K562 (cell line): Measurements from ENCODE around the gene CHAF1A. TPM values are rescaled to one million over a fixed set of nuclear protein-coding genes. Genes with fewer than 3 reads are reported as not detected.

Experiments used
- CHD4 ChIP-seq: fragments of 200-600 bp; sonication (generic); IDR thresholded peaks from 3 replicates; pipeline ENCODE4 v1.6.1; 2012; ENCODE audit warnings: low read depth, mild to moderate bottlenecking, mixed read lengths, low read length, inconsistent platforms; ENCODE audit not compliant: insufficient read depth, insufficient replicate concordance, poor library complexity, severe bottlenecking
- EGR1 ChIP-seq: fragments of 450-650 bp; conservative IDR thresholded peaks from 2 replicates; pipeline ENCODE4 v1.6.1; 2017; ENCODE audit warnings: mild to moderate bottlenecking
- ESRRB ChIP-seq: fragments of 250-450 bp; sonication (Bioruptor Pico); IDR thresholded peaks from 2 replicates; pipeline ENCODE4 v1.5.0; 2020; ENCODE audit warnings: mild to moderate bottlenecking, moderate library complexity, borderline replicate concordance
- HCFC1 ChIP-seq: IDR thresholded peaks from 2 replicates; pipeline ENCODE4 v1.6.1; 2012; ENCODE audit warnings: low read depth, low read length, improper control_type of control experiment
- MECOM ChIP-seq: fragments of 250-450 bp; sonication (Bioruptor Pico); IDR thresholded peaks from 2 replicates; pipeline ENCODE4 v1.8.0; 2022; ENCODE audit warnings: inconsistent platforms
- PHB2 ChIP-seq: fragments of 450-650 bp; IDR thresholded peaks from 2 replicates; pipeline ENCODE4 v1.6.1; 2017; ENCODE audit warnings: low read depth
- SMAD1 ChIP-seq: fragments of 150-350 bp; IDR thresholded peaks from 2 replicates; pipeline ENCODE4 v1.6.1; 2014; ENCODE audit warnings: low read length, low read depth; ENCODE audit not compliant: partially characterized antibody
- ZFP36 ChIP-seq: fragments of 150-350 bp; IDR thresholded peaks from 2 replicates; pipeline ENCODE4 v1.6.1; 2018; ENCODE audit warnings: low read length, low read depth; ENCODE audit not compliant: partially characterized antibody
- ZNF133 ChIP-seq: fragments of 250-450 bp; sonication (Bioruptor Pico); IDR thresholded peaks from 2 replicates; pipeline ENCODE4 v1.4.0; 2020; ENCODE audit warnings: mild to moderate bottlenecking
- ZNF23 ChIP-seq: fragments of 250-450 bp; sonication (Bioruptor Pico); IDR thresholded peaks from 2 replicates; pipeline ENCODE4 v1.4.0; 2020; ENCODE audit warnings: mild to moderate bottlenecking
- ZNF3 ChIP-seq: fragments of 250-450 bp; sonication (Bioruptor Pico); IDR thresholded peaks from 2 replicates; pipeline ENCODE4 v1.5.0; 2021; ENCODE audit warnings: mild to moderate bottlenecking, moderate library complexity
- polyA plus RNA-seq, 8 experiments: library from polyadenylated mRNA; depleted of rRNA in 4 of 8; stranded (reverse) in 5 of 8; unstranded in 3 of 8; fragments of >200 nt; fragmentation: Nextera tagmentation in 2 of 8; fragmentation: Illumina TruSeq in 1 of 8; extraction: Ambion mirVana in 2 of 8; extraction: Trizol in 1 of 8; gene quantifications; 2 replicates each; pipeline versions ENCODE4 v1.2.1 to v1.2.3, GENCODE V29; 2011 to 2014; ENCODE audit warnings: inconsistent platforms in 1 of 8, missing spikeins in 1 of 8
- total RNA-seq, 7 experiments: library from RNA; depleted of rRNA in 6 of 7; stranded (reverse); fragments of >200 nt in 6 of 7; fragmentation: Illumina TruSeq in 2 of 7; extraction: Trizol in 2 of 7; gene quantifications; 2 replicates each; pipeline versions ENCODE4 v1.2.1 to v1.2.3, GENCODE V29; 2011 to 2021; ENCODE audit warnings: low replicate concordance in 1 of 7
- TF ChIP-seq, protein P1 (sequence below): sonication (generic); formaldehyde crosslinking; IDR thresholded peaks from 2 replicates; pipeline ENCODE4 v1.8.0; 2022; ENCODE audit warnings: mild to moderate bottlenecking, missing genetic modification reagents, borderline replicate concordance
- TF ChIP-seq, protein P2 (sequence below): fragments of 200-800 bp; sonication (Bioruptor generic); IDR thresholded peaks from 2 replicates; pipeline ENCODE4 v1.6.1; 2017; ENCODE audit warnings: missing genetic modification characterization, missing compliant biosample characterization
- TF ChIP-seq, protein P3 (sequence below): fragments of 450-650 bp; IDR thresholded peaks from 2 replicates; pipeline ENCODE4 v1.6.1; 2017; ENCODE audit warnings: antibody characterized with exemption, mild to moderate bottlenecking
- TF ChIP-seq, protein P4 (sequence below): IDR thresholded peaks from 2 replicates; pipeline ENCODE4 v1.6.1; 2011; ENCODE audit warnings: borderline replicate concordance, low read depth, mild to moderate bottlenecking, moderate library complexity, low read length; ENCODE audit not compliant: insufficient read depth, poor library complexity, severe bottlenecking
- TF ChIP-seq, protein P5 (sequence below): fragments of 250-450 bp; sonication (Bioruptor Pico); IDR thresholded peaks from 2 replicates; pipeline ENCODE4 v1.8.0; 2021; ENCODE audit warnings: borderline replicate concordance, mild to moderate bottlenecking, moderate library complexity; ENCODE audit not compliant: poor library complexity, severe bottlenecking

Gene CHAF1A
- total and polyA plus RNA-seq, 9 of the 15 experiments (the other 6 are each of a cell fraction or from before 2014, with no cell fraction given) = 1.6 to 86.9 (median 45.2) TPM

DNA sequence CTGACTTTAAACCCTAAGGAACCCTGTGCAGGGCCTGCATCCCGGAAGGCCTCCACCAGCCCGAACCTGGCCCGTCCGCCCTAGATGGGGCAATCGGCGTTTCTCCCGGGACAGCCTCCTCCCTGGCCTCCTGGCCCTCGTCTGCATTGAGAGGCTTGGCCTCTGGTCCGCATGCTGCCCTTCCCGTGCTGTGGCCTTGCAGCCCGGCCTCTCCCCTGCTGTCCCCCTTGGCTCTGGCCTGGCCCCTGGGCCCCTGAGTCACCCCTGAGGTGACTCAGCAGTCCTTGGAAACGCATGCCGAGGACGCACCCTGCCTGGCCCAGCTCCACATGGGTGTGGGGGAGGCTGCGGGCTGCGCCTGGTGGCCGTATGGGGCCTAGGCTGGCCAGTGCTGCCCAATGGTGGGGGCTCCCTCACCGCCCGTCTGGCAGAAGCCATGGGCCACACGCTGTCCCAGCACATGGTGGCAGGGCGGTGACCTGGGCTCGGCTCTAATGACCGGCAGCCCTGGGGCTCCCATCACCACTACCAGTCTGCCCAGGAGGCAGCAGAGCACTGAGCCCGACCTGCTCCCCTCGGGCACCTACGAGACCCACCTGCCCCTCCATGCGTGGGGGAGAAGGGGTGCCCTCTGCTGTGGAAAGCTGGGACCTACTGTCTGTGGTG is 27.8 kb upstream of the CHAF1A start (continued):
- TF ChIP-seq, protein P1, sequence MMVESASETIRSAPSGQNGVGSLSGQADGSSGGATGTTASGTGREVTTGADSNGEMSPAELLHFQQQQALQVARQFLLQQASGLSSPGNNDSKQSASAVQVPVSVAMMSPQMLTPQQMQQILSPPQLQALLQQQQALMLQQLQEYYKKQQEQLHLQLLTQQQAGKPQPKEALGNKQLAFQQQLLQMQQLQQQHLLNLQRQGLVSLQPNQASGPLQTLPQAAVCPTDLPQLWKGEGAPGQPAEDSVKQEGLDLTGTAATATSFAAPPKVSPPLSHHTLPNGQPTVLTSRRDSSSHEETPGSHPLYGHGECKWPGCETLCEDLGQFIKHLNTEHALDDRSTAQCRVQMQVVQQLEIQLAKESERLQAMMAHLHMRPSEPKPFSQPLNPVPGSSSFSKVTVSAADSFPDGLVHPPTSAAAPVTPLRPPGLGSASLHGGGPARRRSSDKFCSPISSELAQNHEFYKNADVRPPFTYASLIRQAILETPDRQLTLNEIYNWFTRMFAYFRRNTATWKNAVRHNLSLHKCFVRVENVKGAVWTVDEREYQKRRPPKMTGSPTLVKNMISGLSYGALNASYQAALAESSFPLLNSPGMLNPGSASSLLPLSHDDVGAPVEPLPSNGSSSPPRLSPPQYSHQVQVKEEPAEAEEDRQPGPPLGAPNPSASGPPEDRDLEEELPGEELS (CRISPR knock-in tag) = peak; percentile 97; the same call in 1 of the 2 replicates
- peak; percentile 33 for TF ChIP-seq ZFP36
- peak; percentile 17 for TF ChIP-seq SMAD1
- TF ChIP-seq ESRRB (CRISPR knock-in tag) = no peak
- no peak for TF ChIP-seq ZNF3
- TF ChIP-seq ZNF23 = 0 out of 2 replicates have a peak, but pooled peaks have one; percentile 17
- peak; percentile 63; the same call in 1 of the 2 replicates for TF ChIP-seq MECOM (CRISPR knock-in tag)
- TF ChIP-seq CHD4 = no peak
- TF ChIP-seq PHB2 = no peak
- TF ChIP-seq, protein P2, sequence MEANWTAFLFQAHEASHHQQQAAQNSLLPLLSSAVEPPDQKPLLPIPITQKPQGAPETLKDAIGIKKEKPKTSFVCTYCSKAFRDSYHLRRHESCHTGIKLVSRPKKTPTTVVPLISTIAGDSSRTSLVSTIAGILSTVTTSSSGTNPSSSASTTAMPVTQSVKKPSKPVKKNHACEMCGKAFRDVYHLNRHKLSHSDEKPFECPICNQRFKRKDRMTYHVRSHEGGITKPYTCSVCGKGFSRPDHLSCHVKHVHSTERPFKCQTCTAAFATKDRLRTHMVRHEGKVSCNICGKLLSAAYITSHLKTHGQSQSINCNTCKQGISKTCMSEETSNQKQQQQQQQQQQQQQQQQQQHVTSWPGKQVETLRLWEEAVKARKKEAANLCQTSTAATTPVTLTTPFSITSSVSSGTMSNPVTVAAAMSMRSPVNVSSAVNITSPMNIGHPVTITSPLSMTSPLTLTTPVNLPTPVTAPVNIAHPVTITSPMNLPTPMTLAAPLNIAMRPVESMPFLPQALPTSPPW (CRISPR knock-in tag) = peak; percentile 88
- TF ChIP-seq ZNF133 (CRISPR knock-in tag) = no peak
- TF ChIP-seq, protein P3, sequence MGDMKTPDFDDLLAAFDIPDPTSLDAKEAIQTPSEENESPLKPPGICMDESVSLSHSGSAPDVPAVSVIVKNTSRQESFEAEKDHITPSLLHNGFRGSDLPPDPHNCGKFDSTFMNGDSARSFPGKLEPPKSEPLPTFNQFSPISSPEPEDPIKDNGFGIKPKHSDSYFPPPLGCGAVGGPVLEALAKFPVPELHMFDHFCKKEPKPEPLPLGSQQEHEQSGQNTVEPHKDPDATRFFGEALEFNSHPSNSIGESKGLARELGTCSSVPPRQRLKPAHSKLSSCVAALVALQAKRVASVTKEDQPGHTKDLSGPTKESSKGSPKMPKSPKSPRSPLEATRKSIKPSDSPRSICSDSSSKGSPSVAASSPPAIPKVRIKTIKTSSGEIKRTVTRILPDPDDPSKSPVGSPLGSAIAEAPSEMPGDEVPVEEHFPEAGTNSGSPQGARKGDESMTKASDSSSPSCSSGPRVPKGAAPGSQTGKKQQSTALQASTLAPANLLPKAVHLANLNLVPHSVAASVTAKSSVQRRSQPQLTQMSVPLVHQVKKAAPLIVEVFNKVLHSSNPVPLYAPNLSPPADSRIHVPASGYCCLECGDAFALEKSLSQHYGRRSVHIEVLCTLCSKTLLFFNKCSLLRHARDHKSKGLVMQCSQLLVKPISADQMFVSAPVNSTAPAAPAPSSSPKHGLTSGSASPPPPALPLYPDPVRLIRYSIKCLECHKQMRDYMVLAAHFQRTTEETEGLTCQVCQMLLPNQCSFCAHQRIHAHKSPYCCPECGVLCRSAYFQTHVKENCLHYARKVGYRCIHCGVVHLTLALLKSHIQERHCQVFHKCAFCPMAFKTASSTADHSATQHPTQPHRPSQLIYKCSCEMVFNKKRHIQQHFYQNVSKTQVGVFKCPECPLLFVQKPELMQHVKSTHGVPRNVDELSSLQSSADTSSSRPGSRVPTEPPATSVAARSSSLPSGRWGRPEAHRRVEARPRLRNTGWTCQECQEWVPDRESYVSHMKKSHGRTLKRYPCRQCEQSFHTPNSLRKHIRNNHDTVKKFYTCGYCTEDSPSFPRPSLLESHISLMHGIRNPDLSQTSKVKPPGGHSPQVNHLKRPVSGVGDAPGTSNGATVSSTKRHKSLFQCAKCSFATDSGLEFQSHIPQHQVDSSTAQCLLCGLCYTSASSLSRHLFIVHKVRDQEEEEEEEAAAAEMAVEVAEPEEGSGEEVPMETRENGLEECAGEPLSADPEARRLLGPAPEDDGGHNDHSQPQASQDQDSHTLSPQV = peak; percentile 100
- TF ChIP-seq, protein P4, sequence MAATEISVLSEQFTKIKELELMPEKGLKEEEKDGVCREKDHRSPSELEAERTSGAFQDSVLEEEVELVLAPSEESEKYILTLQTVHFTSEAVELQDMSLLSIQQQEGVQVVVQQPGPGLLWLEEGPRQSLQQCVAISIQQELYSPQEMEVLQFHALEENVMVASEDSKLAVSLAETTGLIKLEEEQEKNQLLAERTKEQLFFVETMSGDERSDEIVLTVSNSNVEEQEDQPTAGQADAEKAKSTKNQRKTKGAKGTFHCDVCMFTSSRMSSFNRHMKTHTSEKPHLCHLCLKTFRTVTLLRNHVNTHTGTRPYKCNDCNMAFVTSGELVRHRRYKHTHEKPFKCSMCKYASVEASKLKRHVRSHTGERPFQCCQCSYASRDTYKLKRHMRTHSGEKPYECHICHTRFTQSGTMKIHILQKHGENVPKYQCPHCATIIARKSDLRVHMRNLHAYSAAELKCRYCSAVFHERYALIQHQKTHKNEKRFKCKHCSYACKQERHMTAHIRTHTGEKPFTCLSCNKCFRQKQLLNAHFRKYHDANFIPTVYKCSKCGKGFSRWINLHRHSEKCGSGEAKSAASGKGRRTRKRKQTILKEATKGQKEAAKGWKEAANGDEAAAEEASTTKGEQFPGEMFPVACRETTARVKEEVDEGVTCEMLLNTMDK = peak; percentile 21
- peak; percentile 43 for TF ChIP-seq HCFC1
- TF ChIP-seq EGR1 = peak; percentile 73
- TF ChIP-seq, protein P5, sequence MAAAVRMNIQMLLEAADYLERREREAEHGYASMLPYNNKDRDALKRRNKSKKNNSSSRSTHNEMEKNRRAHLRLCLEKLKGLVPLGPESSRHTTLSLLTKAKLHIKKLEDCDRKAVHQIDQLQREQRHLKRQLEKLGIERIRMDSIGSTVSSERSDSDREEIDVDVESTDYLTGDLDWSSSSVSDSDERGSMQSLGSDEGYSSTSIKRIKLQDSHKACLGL (CRISPR knock-in tag) = peak; percentile 47
